ENCODE results near the gene HEPACAM2. TPM values are rescaled to one million over a fixed set of nuclear protein-coding genes. Genes with fewer than 3 reads are reported as not detected.

The HEPACAM2 gene
- total and polyA plus RNA-seq, 12 donors = 0.03 to 0.39 (median 0.22) TPM; not detected in 6

DNA sequence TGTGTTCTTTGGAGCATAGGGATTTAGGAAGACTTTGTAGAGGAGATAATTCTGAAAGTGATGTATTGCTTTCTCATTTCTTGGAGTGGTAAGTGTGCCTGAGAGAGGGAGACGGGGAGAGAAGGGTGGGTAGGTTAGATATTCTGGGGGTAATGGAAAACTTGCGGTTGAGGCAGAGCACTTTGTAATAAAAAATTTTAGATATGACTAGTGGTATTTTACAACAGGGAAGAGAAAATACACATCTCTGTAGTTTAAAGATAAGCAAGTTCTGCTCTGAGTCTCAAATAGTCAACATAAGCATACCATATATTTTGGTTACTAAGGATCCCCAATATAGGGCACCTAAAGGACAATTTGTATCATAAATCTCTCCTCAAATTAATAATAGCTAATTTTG is 12.5 kb upstream of the HEPACAM2 start:
- 89 to 96% (median 91%) methylated on average over 2 of the region's 2 CpGs for WGBS, 4 donors
- no peaks in the 10 kb centered on the region for H3K36me3 ChIP-seq (replicated peaks in 1 of 2)
- H3K4me3 ChIP-seq = no peak overlapping the region
- DNase-seq = no peak
- H3K27ac ChIP-seq = no peak overlapping the region
- H3K27me3 ChIP-seq = no peaks in the 10 kb centered on the region
- TF ChIP-seq POLR2A (IDR thresholded peaks at IDR 0.05) = no peak
- no peak for TF ChIP-seq CTCF (IDR thresholded peaks at IDR 0.05)
- peaks cover 0 to 2% of the 10 kb centered on the region in 2 donors for H3K4me1 ChIP-seq (replicated peaks in 1 of 2)
- intact Hi-C loops (cut with DNase I) = no loop called here
- H3K9me3 ChIP-seq (replicated peaks in 1 of 3) = no peaks in the 10 kb centered on the region

- H3K4me3 ChIP-seq = no peak overlapping the region
- 90 to 93% (median 92%) methylated on average over 4 of the region's 4 CpGs for WGBS, 4 donors
- no peak for DNase-seq
- no peaks in the 10 kb centered on the region for H3K9me3 ChIP-seq (replicated peaks in 1 of 3)
- intact Hi-C loops (cut with DNase I) = no loop called here
- peaks cover 3 to 8% of the 10 kb centered on the region in 2 donors for H3K4me1 ChIP-seq (replicated peaks in 1 of 2)
- H3K27ac ChIP-seq = no peak overlapping the region
- no peaks in the 10 kb centered on the region for H3K27me3 ChIP-seq
- no peak for TF ChIP-seq POLR2A (IDR thresholded peaks at IDR 0.05)
- no peak for TF ChIP-seq CTCF (IDR thresholded peaks at IDR 0.05)
- no peaks in the 10 kb centered on the region for H3K36me3 ChIP-seq (replicated peaks in 1 of 2)
Observed at GRCh38 chr7:93238131-93238530, 11.9 kb upstream of the HEPACAM2 start.

DNA sequence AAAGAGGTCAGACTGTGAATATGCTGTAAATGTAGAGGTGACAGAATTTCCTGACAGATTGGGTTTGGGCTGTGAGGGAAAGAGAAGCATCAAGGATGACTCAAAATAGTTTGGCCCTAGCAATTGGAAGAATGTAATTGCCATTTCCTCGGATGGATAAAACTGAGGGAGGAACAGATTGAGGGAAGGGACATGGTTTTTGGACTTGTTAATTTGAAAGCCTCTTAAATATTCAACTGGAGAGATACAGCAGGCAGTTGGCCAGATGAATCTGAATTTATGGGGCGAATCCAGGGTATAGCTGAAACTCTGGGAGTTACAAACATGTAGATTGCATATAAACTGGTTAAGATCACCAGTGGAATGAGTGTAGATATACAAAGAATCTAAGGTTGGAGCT is 9.3 kb upstream of the HEPACAM2 start:
- 82 to 91% (median 89%) methylated on average over 2 of the region's 2 CpGs for WGBS, 4 donors
- H3K27me3 ChIP-seq = no peaks in the 10 kb centered on the region
- TF ChIP-seq CTCF (IDR thresholded peaks at IDR 0.05) (no peak), POLR2A (IDR thresholded peaks at IDR 0.05) (no peak)
- no peaks in the 10 kb centered on the region for H3K36me3 ChIP-seq (replicated peaks in 1 of 2)
- intact Hi-C loops (cut with DNase I) = no loop called here
- H3K4me3 ChIP-seq = no peak overlapping the region
- no peak overlapping the region for H3K27ac ChIP-seq
- no peak for DNase-seq
- H3K9me3 ChIP-seq (replicated peaks in 1 of 3) = no peaks in the 10 kb centered on the region
- peaks cover 10 to 11% of the 10 kb centered on the region in 2 donors for H3K4me1 ChIP-seq (replicated peaks in 1 of 2)

DNA sequence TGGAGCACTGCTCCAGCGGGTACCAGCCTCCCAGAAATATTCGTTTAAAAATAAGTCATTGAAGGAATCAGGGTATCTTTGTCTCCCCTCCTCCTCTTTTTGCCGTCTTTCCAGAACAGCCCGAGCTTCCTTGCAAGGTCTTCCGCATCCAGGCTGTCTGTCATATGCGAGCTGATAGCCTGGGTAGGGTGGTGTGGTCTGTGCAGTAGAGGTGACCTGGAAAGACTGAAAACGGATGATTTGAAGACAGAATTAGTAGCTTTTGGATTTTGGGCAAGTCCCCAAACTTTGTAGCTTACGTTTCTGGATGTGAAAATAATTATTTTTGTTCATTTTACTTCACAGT is 6.4 kb upstream of the HEPACAM2 start:
- Histone ChIP-seq H3K27me3 (no peaks in the 10 kb centered on the region), H3K36me3 (replicated peaks in 1 of 2) (no peaks in the 10 kb centered on the region), H3K4me1 (replicated peaks in 1 of 2) (peaks cover 10 to 13% of the 10 kb centered on the region in 2 donors), H3K27ac (peak overlapping the region in 1 of 5 donors; percentile 60), H3K9me3 (replicated peaks in 1 of 3) (no peaks in the 10 kb centered on the region), H3K4me3 (peak overlapping the region; percentile 13 to 98 (median 80))
- peak in 2 of 7 donors; percentile 5 to 7 for DNase-seq
- 0 to 2% (median 1%) methylated on average over 6 to 8 of the region's 8 CpGs for WGBS, 4 donors
- intact Hi-C loops (cut with DNase I) = no loop called here
- no peak for TF ChIP-seq CTCF (IDR thresholded peaks at IDR 0.05)
- no peak for TF ChIP-seq POLR2A (IDR thresholded peaks at IDR 0.05)
